Measurements from ENCODE around the gene MAGI1. TPM values are rescaled to one million over a fixed set of nuclear protein-coding genes. Genes with fewer than 3 reads are reported as not detected.
A peak's percentile ranks its signal among the peaks of the same experiment; 100 is the strongest.

MAGI1 gene
- total RNA-seq, 1 experiment from 2014 or later: 58.2 TPM

DNA sequence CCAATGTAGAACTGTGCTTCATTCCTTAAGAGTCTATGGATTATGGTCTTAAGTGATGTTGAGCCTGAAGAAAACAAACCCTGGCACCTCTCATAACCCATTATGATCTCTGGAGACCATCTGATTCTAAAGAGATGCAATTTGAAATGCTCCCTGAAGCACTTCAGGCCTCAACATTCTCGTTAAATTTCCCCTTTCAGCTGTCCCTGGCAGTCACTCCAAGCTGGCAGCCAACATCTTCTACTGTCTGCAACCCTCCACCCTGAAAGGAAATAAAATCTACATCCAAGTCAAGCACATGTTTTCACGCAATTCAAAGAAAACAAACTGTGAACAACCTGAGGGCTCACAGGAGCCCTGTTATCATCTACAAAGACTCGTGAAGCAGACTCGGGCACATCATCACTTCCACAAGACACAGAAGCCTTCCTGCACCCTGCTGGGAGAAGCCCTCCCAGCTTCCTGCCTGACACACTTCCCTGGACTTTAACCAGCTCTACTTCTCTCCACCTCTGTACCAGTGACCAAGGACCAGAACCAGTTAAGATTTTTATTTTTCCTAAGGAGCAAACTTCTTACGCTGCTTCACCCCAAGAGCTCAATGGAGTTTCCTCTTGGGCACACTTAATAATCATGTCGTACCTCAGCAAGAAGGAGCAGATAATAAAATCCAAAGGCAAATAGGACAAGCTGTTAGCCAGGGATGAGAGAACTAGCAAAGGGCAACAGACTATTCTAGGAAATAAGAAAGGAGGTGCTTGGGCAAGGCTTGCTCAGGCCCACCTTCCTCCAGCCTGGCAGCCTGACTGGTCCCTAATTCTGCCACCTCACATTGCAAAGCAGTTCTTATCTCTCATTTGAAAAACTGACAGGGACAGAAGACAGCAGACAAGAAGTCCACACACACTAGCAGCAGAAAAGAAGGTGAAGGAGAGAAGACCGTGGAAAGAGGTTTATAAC, 67.1 kb downstream of the MAGI1 start:
- H3K4me3 Mint-ChIP-seq: no peak overlapping the region
- H3K9me3 Mint-ChIP-seq: peaks cover 7% of the 10 kb centered on the region
- peaks cover 37% of the 10 kb centered on the region for H3K4me1 Mint-ChIP-seq
- ChIA-PET POLR2A (no interaction called here), CTCF (interaction anchor here (0.8 to 1.3 kb wide), 4 partner anchors 9 to 221 kb away, joined by 3 to 5 read pairs (median 3); no protein-coding TSS in a partner anchor)
- no peak for TF ChIP-seq ZNF232 (CRISPR knock-in tag; IDR thresholded peaks at IDR 0.05)
- no peak for TF ChIP-seq JUN (CRISPR knock-in tag; IDR thresholded peaks at IDR 0.05)
- no peak for TF ChIP-seq ZMAT4 (CRISPR knock-in tag; IDR thresholded peaks at IDR 0.05)
- no peak for TF ChIP-seq NFYB (CRISPR knock-in tag; conservative IDR thresholded peaks at IDR 0.05; ENCODE audit: low read depth)
- TF ChIP-seq ZNF219 (CRISPR knock-in tag; IDR thresholded peaks at IDR 0.05; ENCODE audit: borderline replicate concordance): no peak
- peaks cover 6% of the 10 kb centered on the region for H3K36me3 Mint-ChIP-seq
- H3K27ac Mint-ChIP-seq: peak overlapping the region; percentile 81
- ATAC-seq (peak; percentile 48), DNase-seq (ENCODE audit: low spot score) (no peak)
- H3K27me3 Mint-ChIP-seq (ENCODE audit: low read depth): no peaks in the 10 kb centered on the region

DNA sequence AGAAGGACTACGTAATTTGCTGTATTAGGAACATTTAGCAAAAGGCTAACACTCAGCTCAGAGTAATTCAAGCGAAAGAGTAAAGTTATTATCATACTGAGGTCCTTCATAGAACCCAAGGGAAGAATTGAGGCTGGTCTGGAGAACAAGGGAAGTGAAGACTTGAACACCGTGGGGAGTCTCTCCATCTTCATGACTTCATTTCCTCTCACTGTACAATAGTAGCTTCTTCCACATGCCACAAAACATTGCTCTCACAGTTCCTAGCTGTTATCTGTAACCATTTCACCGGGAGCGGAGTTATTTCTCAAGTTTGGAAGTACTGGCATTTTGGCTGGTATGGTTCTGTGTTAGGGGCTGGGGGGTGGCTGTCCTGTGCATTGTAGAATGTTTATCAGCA, 69.7 kb downstream of the MAGI1 start:
- H3K9me3 Mint-ChIP-seq: 0 out of 2 replicates have a peak, but pooled peaks cover 3% of the 10 kb centered on the region
- ChIA-PET CTCF (no interaction called here), POLR2A (no interaction called here)
- no peaks in the 10 kb centered on the region for H3K36me3 Mint-ChIP-seq
- DNase-seq (ENCODE audit: low spot score) (no peak), ATAC-seq (peak; percentile 25; the same call in 1 of the 2 replicates)
- peak overlapping the region; percentile 50; the same call in 1 of the 2 replicates for H3K27ac Mint-ChIP-seq
- H3K4me1 Mint-ChIP-seq: peaks cover 55% of the 10 kb centered on the region
- H3K27me3 Mint-ChIP-seq (ENCODE audit: low read depth): no peaks in the 10 kb centered on the region
- H3K4me3 Mint-ChIP-seq: no peak overlapping the region
- no peak for TF ChIP-seq ZNF138 (CRISPR knock-in tag; conservative IDR thresholded peaks at IDR 0.05)
- TF ChIP-seq, protein P1, sequence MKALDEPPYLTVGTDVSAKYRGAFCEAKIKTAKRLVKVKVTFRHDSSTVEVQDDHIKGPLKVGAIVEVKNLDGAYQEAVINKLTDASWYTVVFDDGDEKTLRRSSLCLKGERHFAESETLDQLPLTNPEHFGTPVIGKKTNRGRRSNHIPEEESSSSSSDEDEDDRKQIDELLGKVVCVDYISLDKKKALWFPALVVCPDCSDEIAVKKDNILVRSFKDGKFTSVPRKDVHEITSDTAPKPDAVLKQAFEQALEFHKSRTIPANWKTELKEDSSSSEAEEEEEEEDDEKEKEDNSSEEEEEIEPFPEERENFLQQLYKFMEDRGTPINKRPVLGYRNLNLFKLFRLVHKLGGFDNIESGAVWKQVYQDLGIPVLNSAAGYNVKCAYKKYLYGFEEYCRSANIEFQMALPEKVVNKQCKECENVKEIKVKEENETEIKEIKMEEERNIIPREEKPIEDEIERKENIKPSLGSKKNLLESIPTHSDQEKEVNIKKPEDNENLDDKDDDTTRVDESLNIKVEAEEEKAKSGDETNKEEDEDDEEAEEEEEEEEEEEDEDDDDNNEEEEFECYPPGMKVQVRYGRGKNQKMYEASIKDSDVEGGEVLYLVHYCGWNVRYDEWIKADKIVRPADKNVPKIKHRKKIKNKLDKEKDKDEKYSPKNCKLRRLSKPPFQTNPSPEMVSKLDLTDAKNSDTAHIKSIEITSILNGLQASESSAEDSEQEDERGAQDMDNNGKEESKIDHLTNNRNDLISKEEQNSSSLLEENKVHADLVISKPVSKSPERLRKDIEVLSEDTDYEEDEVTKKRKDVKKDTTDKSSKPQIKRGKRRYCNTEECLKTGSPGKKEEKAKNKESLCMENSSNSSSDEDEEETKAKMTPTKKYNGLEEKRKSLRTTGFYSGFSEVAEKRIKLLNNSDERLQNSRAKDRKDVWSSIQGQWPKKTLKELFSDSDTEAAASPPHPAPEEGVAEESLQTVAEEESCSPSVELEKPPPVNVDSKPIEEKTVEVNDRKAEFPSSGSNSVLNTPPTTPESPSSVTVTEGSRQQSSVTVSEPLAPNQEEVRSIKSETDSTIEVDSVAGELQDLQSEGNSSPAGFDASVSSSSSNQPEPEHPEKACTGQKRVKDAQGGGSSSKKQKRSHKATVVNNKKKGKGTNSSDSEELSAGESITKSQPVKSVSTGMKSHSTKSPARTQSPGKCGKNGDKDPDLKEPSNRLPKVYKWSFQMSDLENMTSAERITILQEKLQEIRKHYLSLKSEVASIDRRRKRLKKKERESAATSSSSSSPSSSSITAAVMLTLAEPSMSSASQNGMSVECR (CRISPR knock-in tag; IDR thresholded peaks at IDR 0.05; ENCODE audit: borderline replicate concordance): no peak
- TF ChIP-seq, protein P2, sequence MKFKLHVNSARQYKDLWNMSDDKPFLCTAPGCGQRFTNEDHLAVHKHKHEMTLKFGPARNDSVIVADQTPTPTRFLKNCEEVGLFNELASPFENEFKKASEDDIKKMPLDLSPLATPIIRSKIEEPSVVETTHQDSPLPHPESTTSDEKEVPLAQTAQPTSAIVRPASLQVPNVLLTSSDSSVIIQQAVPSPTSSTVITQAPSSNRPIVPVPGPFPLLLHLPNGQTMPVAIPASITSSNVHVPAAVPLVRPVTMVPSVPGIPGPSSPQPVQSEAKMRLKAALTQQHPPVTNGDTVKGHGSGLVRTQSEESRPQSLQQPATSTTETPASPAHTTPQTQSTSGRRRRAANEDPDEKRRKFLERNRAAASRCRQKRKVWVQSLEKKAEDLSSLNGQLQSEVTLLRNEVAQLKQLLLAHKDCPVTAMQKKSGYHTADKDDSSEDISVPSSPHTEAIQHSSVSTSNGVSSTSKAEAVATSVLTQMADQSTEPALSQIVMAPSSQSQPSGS (CRISPR knock-in tag; IDR thresholded peaks at IDR 0.05; ENCODE audit: borderline replicate concordance, low read depth): no peak
- TF ChIP-seq SMAD4 (CRISPR knock-in tag; IDR thresholded peaks at IDR 0.05): no peak
- TF ChIP-seq ZNF121 (CRISPR knock-in tag; IDR thresholded peaks at IDR 0.05): no peak
- TF ChIP-seq, protein P3, sequence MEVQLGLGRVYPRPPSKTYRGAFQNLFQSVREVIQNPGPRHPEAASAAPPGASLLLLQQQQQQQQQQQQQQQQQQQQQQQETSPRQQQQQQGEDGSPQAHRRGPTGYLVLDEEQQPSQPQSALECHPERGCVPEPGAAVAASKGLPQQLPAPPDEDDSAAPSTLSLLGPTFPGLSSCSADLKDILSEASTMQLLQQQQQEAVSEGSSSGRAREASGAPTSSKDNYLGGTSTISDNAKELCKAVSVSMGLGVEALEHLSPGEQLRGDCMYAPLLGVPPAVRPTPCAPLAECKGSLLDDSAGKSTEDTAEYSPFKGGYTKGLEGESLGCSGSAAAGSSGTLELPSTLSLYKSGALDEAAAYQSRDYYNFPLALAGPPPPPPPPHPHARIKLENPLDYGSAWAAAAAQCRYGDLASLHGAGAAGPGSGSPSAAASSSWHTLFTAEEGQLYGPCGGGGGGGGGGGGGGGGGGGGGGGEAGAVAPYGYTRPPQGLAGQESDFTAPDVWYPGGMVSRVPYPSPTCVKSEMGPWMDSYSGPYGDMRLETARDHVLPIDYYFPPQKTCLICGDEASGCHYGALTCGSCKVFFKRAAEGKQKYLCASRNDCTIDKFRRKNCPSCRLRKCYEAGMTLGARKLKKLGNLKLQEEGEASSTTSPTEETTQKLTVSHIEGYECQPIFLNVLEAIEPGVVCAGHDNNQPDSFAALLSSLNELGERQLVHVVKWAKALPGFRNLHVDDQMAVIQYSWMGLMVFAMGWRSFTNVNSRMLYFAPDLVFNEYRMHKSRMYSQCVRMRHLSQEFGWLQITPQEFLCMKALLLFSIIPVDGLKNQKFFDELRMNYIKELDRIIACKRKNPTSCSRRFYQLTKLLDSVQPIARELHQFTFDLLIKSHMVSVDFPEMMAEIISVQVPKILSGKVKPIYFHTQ (CRISPR knock-in tag; IDR thresholded peaks at IDR 0.05): no peak
- TF ChIP-seq, protein P4, sequence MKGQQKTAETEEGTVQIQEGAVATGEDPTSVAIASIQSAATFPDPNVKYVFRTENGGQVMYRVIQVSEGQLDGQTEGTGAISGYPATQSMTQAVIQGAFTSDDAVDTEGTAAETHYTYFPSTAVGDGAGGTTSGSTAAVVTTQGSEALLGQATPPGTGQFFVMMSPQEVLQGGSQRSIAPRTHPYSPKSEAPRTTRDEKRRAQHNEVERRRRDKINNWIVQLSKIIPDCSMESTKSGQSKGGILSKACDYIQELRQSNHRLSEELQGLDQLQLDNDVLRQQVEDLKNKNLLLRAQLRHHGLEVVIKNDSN (CRISPR knock-in tag; IDR thresholded peaks at IDR 0.05): no peak
- TF ChIP-seq USF2 (CRISPR knock-in tag; IDR thresholded peaks at IDR 0.05): no peak
- TF ChIP-seq FOXJ3 (CRISPR knock-in tag; IDR thresholded peaks at IDR 0.05; ENCODE audit: borderline replicate concordance): no peak
- TF ChIP-seq, protein P5, sequence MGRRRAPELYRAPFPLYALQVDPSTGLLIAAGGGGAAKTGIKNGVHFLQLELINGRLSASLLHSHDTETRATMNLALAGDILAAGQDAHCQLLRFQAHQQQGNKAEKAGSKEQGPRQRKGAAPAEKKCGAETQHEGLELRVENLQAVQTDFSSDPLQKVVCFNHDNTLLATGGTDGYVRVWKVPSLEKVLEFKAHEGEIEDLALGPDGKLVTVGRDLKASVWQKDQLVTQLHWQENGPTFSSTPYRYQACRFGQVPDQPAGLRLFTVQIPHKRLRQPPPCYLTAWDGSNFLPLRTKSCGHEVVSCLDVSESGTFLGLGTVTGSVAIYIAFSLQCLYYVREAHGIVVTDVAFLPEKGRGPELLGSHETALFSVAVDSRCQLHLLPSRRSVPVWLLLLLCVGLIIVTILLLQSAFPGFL (CRISPR knock-in tag; IDR thresholded peaks at IDR 0.05; ENCODE audit: borderline replicate concordance): no peak
- TF ChIP-seq JUN (CRISPR knock-in tag; IDR thresholded peaks at IDR 0.05): no peak
- TF ChIP-seq NR1H2 (CRISPR knock-in tag; IDR thresholded peaks at IDR 0.05): no peak
- no peak for TF ChIP-seq ETV6 (CRISPR knock-in tag; IDR thresholded peaks at IDR 0.05)
- no peak for TF ChIP-seq E2F5 (CRISPR knock-in tag; IDR thresholded peaks at IDR 0.05)
- TF ChIP-seq JAZF1 (CRISPR knock-in tag; IDR thresholded peaks at IDR 0.05): no peak
- TF ChIP-seq FOXK1 (CRISPR knock-in tag; IDR thresholded peaks at IDR 0.05): no peak
- no peak for TF ChIP-seq TEAD4 (CRISPR knock-in tag; IDR thresholded peaks at IDR 0.05)

Measured in WTC11 (cell line).